ENCODE data around the gene UNC13C. TPM values are rescaled to one million over a fixed set of nuclear protein-coding genes. Genes with fewer than 3 reads are reported as not detected.

UNC13C gene
- total and polyA plus RNA-seq, 2 of the 13 experiments (the other 11 are each of a cell fraction or from before 2014, with no cell fraction given): 0.04 TPM; not detected in 1

- Histone ChIP-seq H3K9ac (ENCODE audit: insufficient read depth, low read depth, low read length) (no peak overlapping the region), H3K27ac (ENCODE audit: extremely low read length, insufficient read depth, low read length) (no peak overlapping the region), H3K27me3 (ENCODE audit: control insufficient read depth in 1 of 2, insufficient read depth in 2 of 2, low read length in 2 of 2) (no peaks in the 10 kb centered on the region), H3K79me2 (ENCODE audit: insufficient read depth, low read length) (no peaks in the 10 kb centered on the region), H3K4me2 (ENCODE audit: low read depth, low read length) (no peak overlapping the region), H4K20me1 (ENCODE audit: insufficient read depth, low read length) (no peaks in the 10 kb centered on the region), H2AFZ (ENCODE audit: low read length) (no peak overlapping the region), H3K4me1 (ENCODE audit: insufficient read depth, low read length) (no peaks in the 10 kb centered on the region), H3K9me3 (ENCODE audit: low read length) (no peaks in the 10 kb centered on the region), H3K4me3 (replicated peaks in 1 of 3; ENCODE audit: insufficient read depth in 1 of 3, low read depth in 2 of 3, low read length in 3 of 3) (no peak overlapping the region), H3K36me3 (replicated peaks in 1 of 2; ENCODE audit: control insufficient read depth in 1 of 2, insufficient read depth in 2 of 2, low read length in 2 of 2) (no peaks in the 10 kb centered on the region)
- in situ Hi-C loops (cut with HindIII; ENCODE audit: extremely low pct_ligation_motif_present, low pct_unique_long_range_greater_than_20kb) (no loop called here), intact Hi-C loops (cut with micrococcal nuclease; ENCODE audit: unreplicated experiment) (no loop called here)
- no peak for TF ChIP-seq ZNF569 (CRISPR knock-in tag; IDR thresholded peaks at IDR 0.05; ENCODE audit: borderline replicate concordance)
- ATAC-seq (no peak), FAIRE-seq (no peak), DNase-seq (ENCODE audit: low spot score) (no peak)
- CTCF ChIA-PET (ENCODE audit: low intra/inter-chr PET ratio, low total read pairs): no interaction called here
- BruUV-seq (replicated peaks): no TSS peak
- 0% methylated on average over 1 of the region's 1 CpG for WGBS (ENCODE audit: low lambda C conversion rate)
- POLR2A ChIA-PET: no interaction called here
Observed at GRCh38 chr15:54288049-54288448, 309.8 kb downstream of the UNC13C start.

- H4K20me1 ChIP-seq (ENCODE audit: insufficient read depth, low read length): no peaks in the 10 kb centered on the region
- ATAC-seq: no peak
- intact Hi-C loops (cut with micrococcal nuclease; ENCODE audit: unreplicated experiment): no loop called here
- TF ChIP-seq RARA (CRISPR knock-in tag; IDR thresholded peaks at IDR 0.05) (no peak), ZNF142 (CRISPR knock-in tag; IDR thresholded peaks at IDR 0.05) (no peak), ZNF382 (CRISPR knock-in tag; IDR thresholded peaks at IDR 0.05; ENCODE audit: borderline replicate concordance) (no peak), CSRNP2 (CRISPR knock-in tag; conservative IDR thresholded peaks at IDR 0.05; ENCODE audit: low read depth) (no peak), MBD4 (IDR thresholded peaks at IDR 0.05; ENCODE audit: borderline replicate concordance, low read length) (no peak), ZSCAN12 (CRISPR knock-in tag; IDR thresholded peaks at IDR 0.05) (no peak), KDM4B (CRISPR knock-in tag; IDR thresholded peaks at IDR 0.05) (no peak), CREB1 (IDR thresholded peaks at IDR 0.05) (no peak), CREB1 (CRISPR knock-in tag; IDR thresholded peaks at IDR 0.05) (no peak)
Observed at GRCh38 chr15:54289590-54290136, 311.4 kb downstream of the UNC13C start.

More at GRCh38 chr15:54289590-54290136, 311.4 kb downstream of the UNC13C start:
- in situ Hi-C loops (cut with HindIII; ENCODE audit: extremely low pct_ligation_motif_present, low pct_unique_long_range_greater_than_20kb): no loop called here
- Histone ChIP-seq H3K9me3 (ENCODE audit: low read length) (no peaks in the 10 kb centered on the region), H3K4me3 (replicated peaks in 1 of 3; ENCODE audit: insufficient read depth in 1 of 3, low read depth in 2 of 3, low read length in 3 of 3) (no peak overlapping the region), H3K4me1 (ENCODE audit: insufficient read depth, low read length) (no peaks in the 10 kb centered on the region), H2AFZ (ENCODE audit: low read length) (no peak overlapping the region), H3K27me3 (ENCODE audit: control insufficient read depth in 1 of 2, insufficient read depth in 2 of 2, low read length in 2 of 2) (no peaks in the 10 kb centered on the region; a peak in 1 of 5 replicates), H3K36me3 (replicated peaks in 1 of 2; ENCODE audit: control insufficient read depth in 1 of 2, insufficient read depth in 2 of 2, low read length in 2 of 2) (no peaks in the 10 kb centered on the region), H3K4me2 (ENCODE audit: low read depth, low read length) (no peak overlapping the region), H3K27ac (ENCODE audit: extremely low read length, insufficient read depth, low read length) (no peak overlapping the region), H3K9ac (ENCODE audit: insufficient read depth, low read depth, low read length) (no peak overlapping the region), H3K79me2 (ENCODE audit: insufficient read depth, low read length) (no peaks in the 10 kb centered on the region)
- no peak for DNase-seq (ENCODE audit: low spot score)
- POLR2A ChIA-PET: no interaction called here
- no peak for FAIRE-seq
- CTCF ChIA-PET (ENCODE audit: low intra/inter-chr PET ratio, low total read pairs): no interaction called here
- WGBS (ENCODE audit: low lambda C conversion rate): 14% methylated on average over 4 of the region's 4 CpGs
- no TSS peak for BruUV-seq (replicated peaks)
